Thyroid gland (tissue), 4 donors: ENCODE data around the gene C1orf167. TPM values are rescaled to one million over a fixed set of nuclear protein-coding genes. Genes with fewer than 3 reads are reported as not detected.

Experiments used
- DNase-seq, 2 donors: peaks; one replicate each; pipeline ENCODE4 v3.0.0-alpha.2; 2019
- H3K27ac ChIP-seq, 3 donors: fragments of 200-600 bp; sonication (generic); 1 replicate in 2 of 3; 2 replicates in 1 of 3; pipeline ENCODE4 v1.5.1; 2016 to 2019; ENCODE audit warnings: mild to moderate bottlenecking in 1 of 3, moderate library complexity in 1 of 3
- H3K27me3 ChIP-seq: fragments of 200-600 bp; sonication (generic); one replicate; pipeline ENCODE4 v1.5.1; 2019
- H3K36me3 ChIP-seq, 2 donors: fragments of 200-600 bp; sonication (generic); one replicate each; pipeline ENCODE4 v1.5.1; 2016 to 2019
- H3K4me1 ChIP-seq, 2 donors: fragments of 200-600 bp; sonication (generic); one replicate each; pipeline ENCODE4 v1.5.1; 2017 to 2019
- H3K4me3 ChIP-seq, 3 donors: fragments of 200-600 bp; sonication (generic); replicated peaks in 1 of 3; 1 replicate in 2 of 3; 2 replicates in 1 of 3; pipeline ENCODE4 v1.5.1; 2016; ENCODE audit warnings: mild to moderate bottlenecking in 1 of 3
- H3K9me3 ChIP-seq: fragments of 200-600 bp; sonication (generic); one replicate; pipeline ENCODE4 v1.5.1; 2017
- POLR2A ChIP-seq, 2 donors: fragments of 450-650 bp; IDR thresholded peaks; one replicate each; pipeline ENCODE4 v1.6.1; 2017; ENCODE audit warnings: antibody characterized with exemption in 2 of 2, mild to moderate bottlenecking in 2 of 2, moderate library complexity in 1 of 2
- WGBS, 2 donors: methylation state at CpG; one replicate each; pipeline ENCODE4 v1.1.5; 2017; 5-methylcytosine and 5-hydroxymethylcytosine counted together
- intact Hi-C: fragments of 100-400 bp; cut with DNase I; formaldehyde crosslinking; loops from one replicate; pipeline ENCODE4 v1.15.1; 2023
- total RNA-seq, 4 donors: library from RNA; depleted of rRNA; stranded (reverse); fragments of >200 nt; gene quantifications; one replicate each; pipeline ENCODE4 v1.2.3, GENCODE V29; 2016
- TF ChIP-seq, protein P1 (sequence below), 6 experiments: fragments of 200-600 bp in 3 of 6; fragments of 450-650 bp in 3 of 6; sonication (generic) in 3 of 6; IDR thresholded peaks; one replicate each; pipeline ENCODE4 v1.5.1; 2016 to 2019; ENCODE audit warnings: antibody characterized with exemption in 6 of 6, mild to moderate bottlenecking in 2 of 6, inconsistent platforms in 1 of 6, moderate library complexity in 1 of 6

Gene C1orf167
- total RNA-seq, 4 donors from 2014 or later: 0.22 to 6.3 TPM; not detected in 2

DNA sequence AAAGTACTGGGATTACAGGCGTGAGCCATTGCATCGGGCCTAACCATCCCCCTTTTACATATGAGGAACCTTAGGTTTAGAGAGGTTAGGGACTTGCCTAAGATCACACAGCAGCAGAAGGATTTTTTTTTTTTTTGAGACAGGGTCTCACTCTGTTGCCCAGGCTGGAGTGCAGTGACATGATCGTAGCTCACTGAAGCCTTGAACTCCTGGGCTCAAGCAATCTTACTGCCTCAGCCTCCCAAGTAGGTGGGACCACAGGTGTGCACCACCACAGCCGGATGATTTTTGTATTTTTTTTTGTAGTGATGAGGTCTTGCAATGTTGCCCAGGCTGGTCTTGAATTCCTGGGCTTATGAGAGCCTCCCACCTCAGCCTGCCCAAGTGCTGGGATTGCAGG lies 2.2 kb upstream of the C1orf167 start:
- peaks cover 0 to 5% of the 10 kb centered on the region in 2 donors for H3K4me1 ChIP-seq
- WGBS, 2 donors: 90 to 95% methylated on average over 4 of the region's 4 CpGs
- H3K36me3 ChIP-seq: no peaks in the 10 kb centered on the region
- H3K9me3 ChIP-seq: no peaks in the 10 kb centered on the region
- H3K27ac ChIP-seq: no peak overlapping the region
- TF ChIP-seq, protein P1, sequence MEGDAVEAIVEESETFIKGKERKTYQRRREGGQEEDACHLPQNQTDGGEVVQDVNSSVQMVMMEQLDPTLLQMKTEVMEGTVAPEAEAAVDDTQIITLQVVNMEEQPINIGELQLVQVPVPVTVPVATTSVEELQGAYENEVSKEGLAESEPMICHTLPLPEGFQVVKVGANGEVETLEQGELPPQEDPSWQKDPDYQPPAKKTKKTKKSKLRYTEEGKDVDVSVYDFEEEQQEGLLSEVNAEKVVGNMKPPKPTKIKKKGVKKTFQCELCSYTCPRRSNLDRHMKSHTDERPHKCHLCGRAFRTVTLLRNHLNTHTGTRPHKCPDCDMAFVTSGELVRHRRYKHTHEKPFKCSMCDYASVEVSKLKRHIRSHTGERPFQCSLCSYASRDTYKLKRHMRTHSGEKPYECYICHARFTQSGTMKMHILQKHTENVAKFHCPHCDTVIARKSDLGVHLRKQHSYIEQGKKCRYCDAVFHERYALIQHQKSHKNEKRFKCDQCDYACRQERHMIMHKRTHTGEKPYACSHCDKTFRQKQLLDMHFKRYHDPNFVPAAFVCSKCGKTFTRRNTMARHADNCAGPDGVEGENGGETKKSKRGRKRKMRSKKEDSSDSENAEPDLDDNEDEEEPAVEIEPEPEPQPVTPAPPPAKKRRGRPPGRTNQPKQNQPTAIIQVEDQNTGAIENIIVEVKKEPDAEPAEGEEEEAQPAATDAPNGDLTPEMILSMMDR (IDR thresholded peaks at IDR 0.05): no peak
- no peak for TF ChIP-seq POLR2A (IDR thresholded peaks at IDR 0.05)
- H3K27me3 ChIP-seq: no peaks in the 10 kb centered on the region
- no peak for DNase-seq
- intact Hi-C loops: no loop called here
- no peak overlapping the region for H3K4me3 ChIP-seq

DNA sequence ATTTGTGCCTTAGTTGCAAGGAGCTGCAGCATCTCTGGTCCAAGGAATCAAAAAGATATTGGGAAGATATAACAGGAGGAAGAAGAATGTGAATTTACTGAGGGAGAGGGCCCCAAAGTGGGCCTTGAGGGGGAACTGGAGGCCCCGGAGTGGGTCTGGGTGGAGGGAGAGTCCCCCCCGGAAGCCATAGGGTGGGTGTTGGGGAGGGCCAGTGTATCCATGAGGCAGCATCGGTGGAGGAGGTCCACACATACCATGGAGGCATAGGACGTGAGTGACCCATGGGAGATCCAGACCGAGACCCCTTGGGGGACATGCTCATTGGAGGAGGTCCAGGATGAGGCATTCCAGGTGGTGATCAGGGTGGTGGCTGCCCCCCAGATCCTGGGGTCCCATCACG lies 708 bp upstream of the C1orf167 start:
- peaks cover 0 to 5% of the 10 kb centered on the region in 2 donors for H3K4me1 ChIP-seq
- TF ChIP-seq, protein P1 (IDR thresholded peaks at IDR 0.05): no peak
- no peak for TF ChIP-seq POLR2A (IDR thresholded peaks at IDR 0.05)
- H3K36me3 ChIP-seq: no peaks in the 10 kb centered on the region
- H3K27me3 ChIP-seq: no peaks in the 10 kb centered on the region
- no peak for DNase-seq
- 90 to 95% methylated on average over 5 to 6 of the region's 6 CpGs for WGBS, 2 donors
- H3K9me3 ChIP-seq: no peaks in the 10 kb centered on the region
- intact Hi-C loops: no loop called here
- H3K4me3 ChIP-seq: no peak overlapping the region
- H3K27ac ChIP-seq: no peak overlapping the region

DNA sequence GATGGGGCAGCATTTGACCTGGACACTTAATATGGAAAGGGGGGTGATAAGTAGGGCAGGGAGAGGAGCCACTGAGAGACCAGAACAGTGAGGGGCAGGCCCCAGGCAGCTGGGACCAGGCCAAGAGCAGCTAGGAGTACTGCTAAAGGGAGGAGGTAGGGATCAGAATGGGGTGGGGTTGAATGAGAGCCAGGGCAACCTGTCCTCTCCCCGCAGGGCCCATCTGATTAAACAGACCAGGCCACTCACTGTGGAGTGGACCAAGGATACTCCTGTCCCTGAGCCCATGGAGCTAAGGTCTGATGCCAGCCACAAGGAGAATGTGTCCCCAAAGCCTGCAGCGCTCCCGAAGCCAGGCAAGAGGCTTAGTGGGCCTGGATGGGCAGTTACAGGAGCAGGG lies 2.1 kb downstream of the C1orf167 start:
- H3K4me3 ChIP-seq: no peak overlapping the region
- intact Hi-C loops: no loop called here
- H3K36me3 ChIP-seq: no peaks in the 10 kb centered on the region
- H3K27me3 ChIP-seq: no peaks in the 10 kb centered on the region
- 36 to 52% methylated on average over 1 to 3 of the region's 3 CpGs for WGBS, 2 donors
- H3K4me1 ChIP-seq: peaks cover 0 to 5% of the 10 kb centered on the region in 2 donors
- H3K9me3 ChIP-seq: no peaks in the 10 kb centered on the region
- DNase-seq: peak in 1 of 2 donors; percentile 19
- no peak for TF ChIP-seq POLR2A (IDR thresholded peaks at IDR 0.05)
- TF ChIP-seq, protein P1 (IDR thresholded peaks at IDR 0.05): no peak
- no peak overlapping the region for H3K27ac ChIP-seq

DNA sequence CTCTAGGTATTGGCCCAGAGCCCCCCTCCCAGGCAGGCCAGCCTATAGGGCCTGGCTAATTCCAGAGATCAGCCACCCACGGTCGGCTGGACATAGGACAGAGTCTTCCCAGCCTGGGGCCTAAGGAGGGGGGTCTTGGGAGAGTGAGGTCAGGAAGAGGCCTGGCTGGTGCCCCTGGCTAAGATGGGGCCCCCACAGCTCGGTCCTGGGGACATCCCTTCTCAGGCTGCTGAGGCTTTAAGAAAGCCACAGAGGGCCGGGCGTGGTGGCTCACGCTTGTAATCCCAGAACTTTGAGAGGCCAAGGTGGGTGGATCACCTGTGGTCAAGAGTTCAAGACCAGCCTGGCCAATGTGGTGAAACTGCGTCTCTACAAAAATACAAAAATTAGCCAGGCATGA lies 2.5 kb downstream of the C1orf167 start:
- no peaks in the 10 kb centered on the region for H3K36me3 ChIP-seq
- no peaks in the 10 kb centered on the region for H3K27me3 ChIP-seq
- WGBS, 2 donors: 81 to 96% methylated on average over 4 to 5 of the region's 7 CpGs
- H3K4me3 ChIP-seq: no peak overlapping the region
- DNase-seq: no peak
- intact Hi-C loops: no loop called here
- no peak overlapping the region for H3K27ac ChIP-seq
- no peaks in the 10 kb centered on the region for H3K9me3 ChIP-seq
- TF ChIP-seq, protein P1 (IDR thresholded peaks at IDR 0.05): no peak
- no peak for TF ChIP-seq POLR2A (IDR thresholded peaks at IDR 0.05)
- H3K4me1 ChIP-seq: peaks cover 0 to 5% of the 10 kb centered on the region in 2 donors

DNA sequence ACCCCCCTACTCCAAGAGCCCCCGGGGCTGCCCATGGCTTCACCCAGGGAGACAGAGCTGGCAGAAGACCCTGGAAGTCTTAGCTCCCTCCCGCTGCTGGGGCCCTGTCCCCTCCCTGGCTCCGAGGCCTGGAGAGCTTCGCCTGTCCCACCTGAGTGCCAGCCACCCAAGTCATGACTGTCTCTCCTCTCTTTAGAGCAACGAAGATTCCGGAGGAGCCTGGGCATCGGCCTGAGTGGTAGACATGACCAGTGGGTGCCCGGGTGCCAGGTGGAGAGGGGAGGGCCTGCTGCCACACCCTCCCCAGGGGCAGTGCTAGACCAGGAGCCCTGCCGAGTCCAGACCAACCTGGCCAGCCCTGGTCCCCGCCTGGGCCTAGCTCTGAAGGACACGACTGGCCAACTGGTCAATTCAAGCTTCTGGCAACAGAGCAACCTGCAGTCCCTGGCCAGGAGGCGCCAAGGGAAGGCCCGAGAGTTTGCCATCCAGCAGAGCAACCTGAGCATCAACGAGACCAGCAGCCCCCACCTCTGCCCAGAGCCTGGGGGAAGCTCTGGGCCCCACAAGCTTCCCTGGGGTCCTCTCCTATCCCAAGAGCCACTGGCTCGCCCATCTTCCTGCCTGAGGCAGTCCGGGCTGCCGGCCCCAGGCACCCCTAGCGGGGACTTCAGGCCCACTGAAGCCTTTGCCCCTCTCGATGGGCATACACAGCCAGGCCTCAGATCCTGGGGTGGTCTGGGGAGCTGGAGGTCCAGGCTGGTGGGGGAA lies 3.9 kb downstream of the C1orf167 start:
- intact Hi-C loops: no loop called here
- no peaks in the 10 kb centered on the region for H3K27me3 ChIP-seq
- H3K4me1 ChIP-seq: peaks cover 0 to 5% of the 10 kb centered on the region in 2 donors
- H3K27ac ChIP-seq: no peak overlapping the region
- DNase-seq: no peak
- H3K9me3 ChIP-seq: no peaks in the 10 kb centered on the region
- H3K4me3 ChIP-seq: no peak overlapping the region
- H3K36me3 ChIP-seq: no peaks in the 10 kb centered on the region
- 77 to 87% methylated on average over 6 to 8 of the region's 19 CpGs for WGBS, 2 donors
- TF ChIP-seq, protein P1 (IDR thresholded peaks at IDR 0.05): no peak
- TF ChIP-seq POLR2A (IDR thresholded peaks at IDR 0.05): no peak
